ENCODE results near the gene QSOX2.

- TF ChIP-seq, protein P1, sequence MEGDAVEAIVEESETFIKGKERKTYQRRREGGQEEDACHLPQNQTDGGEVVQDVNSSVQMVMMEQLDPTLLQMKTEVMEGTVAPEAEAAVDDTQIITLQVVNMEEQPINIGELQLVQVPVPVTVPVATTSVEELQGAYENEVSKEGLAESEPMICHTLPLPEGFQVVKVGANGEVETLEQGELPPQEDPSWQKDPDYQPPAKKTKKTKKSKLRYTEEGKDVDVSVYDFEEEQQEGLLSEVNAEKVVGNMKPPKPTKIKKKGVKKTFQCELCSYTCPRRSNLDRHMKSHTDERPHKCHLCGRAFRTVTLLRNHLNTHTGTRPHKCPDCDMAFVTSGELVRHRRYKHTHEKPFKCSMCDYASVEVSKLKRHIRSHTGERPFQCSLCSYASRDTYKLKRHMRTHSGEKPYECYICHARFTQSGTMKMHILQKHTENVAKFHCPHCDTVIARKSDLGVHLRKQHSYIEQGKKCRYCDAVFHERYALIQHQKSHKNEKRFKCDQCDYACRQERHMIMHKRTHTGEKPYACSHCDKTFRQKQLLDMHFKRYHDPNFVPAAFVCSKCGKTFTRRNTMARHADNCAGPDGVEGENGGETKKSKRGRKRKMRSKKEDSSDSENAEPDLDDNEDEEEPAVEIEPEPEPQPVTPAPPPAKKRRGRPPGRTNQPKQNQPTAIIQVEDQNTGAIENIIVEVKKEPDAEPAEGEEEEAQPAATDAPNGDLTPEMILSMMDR (IDR thresholded peaks at IDR 0.05): no peak
- TF ChIP-seq POLR2A (IDR thresholded peaks at IDR 0.05): no peak
Measured at GRCh38 chr9:136293476-136294077, 48.0 kb upstream of the QSOX2 start.
